Liver (tissue), 9 donors: Measurements from ENCODE around the gene EEFSEC. TPM values are rescaled to one million over a fixed set of nuclear protein-coding genes. Genes with fewer than 3 reads are reported as not detected.

Source experiments
- DNase-seq: peaks from one replicate; pipeline ENCODE4 v3.0.0-alpha.2; 2017; ENCODE audit warnings: low spot score
- H3K27ac ChIP-seq, 2 donors: one replicate each; pipeline ENCODE4 v1.7.0; 2013; ENCODE audit warnings: inconsistent platforms in 2 of 2, low read length in 2 of 2, control low read depth in 1 of 2, low read depth in 1 of 2, mild to moderate bottlenecking in 1 of 2
- H3K27me3 ChIP-seq, 4 donors: one replicate each; pipeline versions ENCODE4 v1.6.1 to v1.7.0; 2013; ENCODE audit warnings: low read length in 3 of 4, inconsistent platforms in 1 of 4, mild to moderate bottlenecking in 1 of 4, moderate library complexity in 1 of 4; ENCODE audit not compliant: control insufficient read depth in 4 of 4, insufficient read depth in 4 of 4
- H3K36me3 ChIP-seq, 4 donors: one replicate each; pipeline versions ENCODE4 v1.6.1 to v1.7.0; 2013; ENCODE audit warnings: low read length in 3 of 4, mild to moderate bottlenecking in 3 of 4, low read depth in 1 of 4, moderate library complexity in 1 of 4; ENCODE audit not compliant: control insufficient read depth in 4 of 4, insufficient read depth in 3 of 4
- H3K4me1 ChIP-seq, 4 donors: one replicate each; pipeline versions ENCODE4 v1.6.1 to v1.7.0; 2013; ENCODE audit warnings: low read length in 3 of 4, mild to moderate bottlenecking in 3 of 4, moderate library complexity in 1 of 4; ENCODE audit not compliant: control insufficient read depth in 4 of 4, insufficient read depth in 4 of 4
- H3K4me3 ChIP-seq, 3 donors: one replicate each; pipeline versions ENCODE4 v1.6.1 to v1.7.0; 2013; ENCODE audit warnings: low read length in 3 of 3, control low read depth in 1 of 3, low read depth in 1 of 3, mild to moderate bottlenecking in 1 of 3
- H3K9ac ChIP-seq, 2 donors: one replicate each; pipeline ENCODE4 v1.7.0; 2013; ENCODE audit warnings: low read length in 2 of 2, mild to moderate bottlenecking in 2 of 2, moderate library complexity in 2 of 2, control low read depth in 1 of 2, low read depth in 1 of 2
- H3K9me3 ChIP-seq, 4 donors: one replicate each; pipeline versions ENCODE4 v1.6.1 to v1.7.0; 2013; ENCODE audit warnings: low read length in 3 of 4; ENCODE audit not compliant: control insufficient read depth in 4 of 4
- EGR1 ChIP-seq, 2 donors: IDR thresholded peaks; 2 replicates each; pipeline ENCODE4 v1.6.1; 2016 to 2018; ENCODE audit warnings: antibody characterized with exemption in 2 of 2, low read depth in 2 of 2
- FOXA1 ChIP-seq: IDR thresholded peaks from 2 replicates; pipeline ENCODE4 v1.6.1; 2016; ENCODE audit warnings: antibody characterized with exemption
- FOXA2 ChIP-seq: IDR thresholded peaks from 2 replicates; pipeline ENCODE4 v1.6.1; 2016; ENCODE audit warnings: antibody characterized with exemption
- GABPA ChIP-seq, 2 donors: IDR thresholded peaks in 1 of 2; conservative IDR thresholded peaks in 1 of 2; 2 replicates each; pipeline ENCODE4 v1.6.1; 2016; ENCODE audit warnings: antibody characterized with exemption in 2 of 2, mild to moderate bottlenecking in 1 of 2, moderate library complexity in 1 of 2
- HNF4A ChIP-seq, 2 donors: conservative IDR thresholded peaks; 2 replicates each; pipeline ENCODE4 v1.6.1; 2016; ENCODE audit warnings: antibody characterized with exemption in 2 of 2, mild to moderate bottlenecking in 2 of 2
- HNF4G ChIP-seq: IDR thresholded peaks from 2 replicates; pipeline ENCODE4 v1.6.1; 2016; ENCODE audit warnings: antibody characterized with exemption
- JUND ChIP-seq, 2 donors: IDR thresholded peaks; 2 replicates each; pipeline ENCODE4 v1.6.1; 2016; ENCODE audit warnings: antibody characterized with exemption in 2 of 2
- NR2F2 ChIP-seq: IDR thresholded peaks from 2 replicates; pipeline ENCODE4 v1.6.1; 2016; ENCODE audit warnings: antibody characterized with exemption
- RAD21 ChIP-seq, 2 donors: IDR thresholded peaks; 2 replicates each; pipeline ENCODE4 v1.6.1; 2016; ENCODE audit warnings: antibody characterized with exemption in 2 of 2, mild to moderate bottlenecking in 2 of 2
- SP1 ChIP-seq: IDR thresholded peaks from 2 replicates; pipeline ENCODE4 v1.6.1; 2018; ENCODE audit warnings: antibody characterized with exemption, mild to moderate bottlenecking
- TAF1 ChIP-seq: conservative IDR thresholded peaks from 2 replicates; pipeline ENCODE4 v1.6.1; 2016; ENCODE audit warnings: antibody characterized with exemption, mild to moderate bottlenecking
- WGBS: extraction: QIAGEN DNeasy Blood & Tissue Kit; methylation state at CpG from one replicate; pipeline ENCODE4 v1.1.7; 2013; 5-methylcytosine and 5-hydroxymethylcytosine counted together
- polyA plus RNA-seq, 2 donors: library from polyadenylated mRNA; stranded (reverse) in 1 of 2; unstranded in 1 of 2; fragments of 200-250 nt in 1 of 2; fragments of >200 nt in 1 of 2; fragmentation: Nextera tagmentation in 1 of 2; extraction: Ambion mirVana in 1 of 2; gene quantifications; one replicate each; pipeline versions ENCODE4 v1.2.1 to v1.2.3, GENCODE V29; 2013 to 2015
- total RNA-seq, 2 donors: library from RNA; depleted of rRNA; stranded (reverse); fragments of >200 nt; gene quantifications; one replicate each; pipeline ENCODE4 v1.2.3, GENCODE V29; 2014
- TF ChIP-seq, protein P1 (sequence below): IDR thresholded peaks from 2 replicates; pipeline ENCODE4 v1.6.1; 2016; ENCODE audit warnings: antibody characterized with exemption
- TF ChIP-seq, protein P2 (sequence below): IDR thresholded peaks from 2 replicates; pipeline ENCODE4 v1.6.1; 2016; ENCODE audit warnings: antibody characterized with exemption
- TF ChIP-seq, protein P3 (sequence below): IDR thresholded peaks from 2 replicates; pipeline ENCODE4 v1.6.1; 2016; ENCODE audit warnings: antibody characterized with exemption, mild to moderate bottlenecking
- TF ChIP-seq, protein P4 (sequence below): IDR thresholded peaks from 2 replicates; pipeline ENCODE4 v1.6.1; 2016; ENCODE audit warnings: antibody characterized with exemption
- TF ChIP-seq, protein P5 (sequence below): fragments of 150-350 bp; IDR thresholded peaks from 2 replicates; pipeline ENCODE4 v1.5.1; 2017; ENCODE audit warnings: improper control_type of control experiment, low read depth, low read length; ENCODE audit not compliant: missing input control
- donor health status: healthy.
- donor health status: healthy.
- donor health status: healthy.
- donor health status: healthy.
- donor health status: healthy.

The EEFSEC gene
- total and polyA plus RNA-seq, 4 donors = 8.4 to 13.1 (median 10.7) TPM

DNA sequence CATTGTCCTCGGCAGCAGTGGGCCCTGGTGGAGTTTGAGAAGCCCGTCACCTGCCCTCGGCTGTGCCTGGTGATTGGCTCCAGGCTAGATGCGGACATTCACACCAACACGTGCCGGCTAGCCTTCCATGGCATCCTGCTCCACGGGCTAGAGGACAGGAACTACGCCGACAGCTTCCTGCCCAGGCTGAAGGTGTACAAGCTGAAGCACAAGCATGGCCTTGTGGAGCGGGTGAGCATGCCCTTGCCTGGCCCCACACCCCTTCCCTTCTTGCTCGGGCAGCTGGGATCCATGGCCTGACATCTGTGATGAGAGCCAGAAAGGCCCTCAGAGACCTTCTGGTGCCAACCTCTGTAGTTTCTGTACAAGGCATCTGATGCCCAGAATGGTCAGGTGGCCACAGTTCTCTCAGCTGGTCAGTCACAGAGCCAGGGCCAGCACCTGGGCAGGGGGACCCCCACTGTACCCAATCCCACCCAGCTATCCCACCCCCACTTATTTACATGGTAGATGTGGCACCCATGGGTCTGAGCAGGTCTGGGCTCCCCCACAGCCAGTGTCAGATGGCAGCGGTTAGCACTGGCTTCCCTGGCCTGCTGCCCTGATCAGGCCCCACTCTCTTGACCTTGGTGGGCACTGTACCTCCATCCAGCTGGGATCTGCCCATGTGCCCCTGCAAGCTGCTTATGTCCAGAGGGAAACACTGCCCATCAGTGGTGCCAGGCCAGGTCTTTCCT lies 188.5 kb downstream of the EEFSEC start:
- H3K9me3 ChIP-seq = no peaks in the 10 kb centered on the region
- no peak overlapping the region for H3K27ac ChIP-seq
- 95% methylated on average over 12 of the region's 12 CpGs for WGBS
- H3K9ac ChIP-seq = no peak overlapping the region
- no peak for DNase-seq
- H3K27me3 ChIP-seq = no peaks in the 10 kb centered on the region
- no peak for TF ChIP-seq TAF1
- TF ChIP-seq HNF4G = no peak
- TF ChIP-seq, protein P1, sequence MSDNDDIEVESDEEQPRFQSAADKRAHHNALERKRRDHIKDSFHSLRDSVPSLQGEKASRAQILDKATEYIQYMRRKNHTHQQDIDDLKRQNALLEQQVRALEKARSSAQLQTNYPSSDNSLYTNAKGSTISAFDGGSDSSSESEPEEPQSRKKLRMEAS = no peak
- TF ChIP-seq HNF4A (conservative IDR thresholded peaks at IDR 0.05) = no peak
- TF ChIP-seq, protein P2, sequence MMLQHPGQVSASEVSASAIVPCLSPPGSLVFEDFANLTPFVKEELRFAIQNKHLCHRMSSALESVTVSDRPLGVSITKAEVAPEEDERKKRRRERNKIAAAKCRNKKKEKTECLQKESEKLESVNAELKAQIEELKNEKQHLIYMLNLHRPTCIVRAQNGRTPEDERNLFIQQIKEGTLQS = no peak
- TF ChIP-seq RAD21 (IDR thresholded peaks at IDR 0.05) = no peak
- TF ChIP-seq FOXA2 = no peak
- TF ChIP-seq, protein P3, sequence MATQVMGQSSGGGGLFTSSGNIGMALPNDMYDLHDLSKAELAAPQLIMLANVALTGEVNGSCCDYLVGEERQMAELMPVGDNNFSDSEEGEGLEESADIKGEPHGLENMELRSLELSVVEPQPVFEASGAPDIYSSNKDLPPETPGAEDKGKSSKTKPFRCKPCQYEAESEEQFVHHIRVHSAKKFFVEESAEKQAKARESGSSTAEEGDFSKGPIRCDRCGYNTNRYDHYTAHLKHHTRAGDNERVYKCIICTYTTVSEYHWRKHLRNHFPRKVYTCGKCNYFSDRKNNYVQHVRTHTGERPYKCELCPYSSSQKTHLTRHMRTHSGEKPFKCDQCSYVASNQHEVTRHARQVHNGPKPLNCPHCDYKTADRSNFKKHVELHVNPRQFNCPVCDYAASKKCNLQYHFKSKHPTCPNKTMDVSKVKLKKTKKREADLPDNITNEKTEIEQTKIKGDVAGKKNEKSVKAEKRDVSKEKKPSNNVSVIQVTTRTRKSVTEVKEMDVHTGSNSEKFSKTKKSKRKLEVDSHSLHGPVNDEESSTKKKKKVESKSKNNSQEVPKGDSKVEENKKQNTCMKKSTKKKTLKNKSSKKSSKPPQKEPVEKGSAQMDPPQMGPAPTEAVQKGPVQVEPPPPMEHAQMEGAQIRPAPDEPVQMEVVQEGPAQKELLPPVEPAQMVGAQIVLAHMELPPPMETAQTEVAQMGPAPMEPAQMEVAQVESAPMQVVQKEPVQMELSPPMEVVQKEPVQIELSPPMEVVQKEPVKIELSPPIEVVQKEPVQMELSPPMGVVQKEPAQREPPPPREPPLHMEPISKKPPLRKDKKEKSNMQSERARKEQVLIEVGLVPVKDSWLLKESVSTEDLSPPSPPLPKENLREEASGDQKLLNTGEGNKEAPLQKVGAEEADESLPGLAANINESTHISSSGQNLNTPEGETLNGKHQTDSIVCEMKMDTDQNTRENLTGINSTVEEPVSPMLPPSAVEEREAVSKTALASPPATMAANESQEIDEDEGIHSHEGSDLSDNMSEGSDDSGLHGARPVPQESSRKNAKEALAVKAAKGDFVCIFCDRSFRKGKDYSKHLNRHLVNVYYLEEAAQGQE = no peak
- H3K4me1 ChIP-seq = no peaks in the 10 kb centered on the region
- H3K36me3 ChIP-seq = peaks cover 0 to 14% (median 6%) of the 10 kb centered on the region in 4 donors
- no peak overlapping the region for H3K4me3 ChIP-seq

DNA sequence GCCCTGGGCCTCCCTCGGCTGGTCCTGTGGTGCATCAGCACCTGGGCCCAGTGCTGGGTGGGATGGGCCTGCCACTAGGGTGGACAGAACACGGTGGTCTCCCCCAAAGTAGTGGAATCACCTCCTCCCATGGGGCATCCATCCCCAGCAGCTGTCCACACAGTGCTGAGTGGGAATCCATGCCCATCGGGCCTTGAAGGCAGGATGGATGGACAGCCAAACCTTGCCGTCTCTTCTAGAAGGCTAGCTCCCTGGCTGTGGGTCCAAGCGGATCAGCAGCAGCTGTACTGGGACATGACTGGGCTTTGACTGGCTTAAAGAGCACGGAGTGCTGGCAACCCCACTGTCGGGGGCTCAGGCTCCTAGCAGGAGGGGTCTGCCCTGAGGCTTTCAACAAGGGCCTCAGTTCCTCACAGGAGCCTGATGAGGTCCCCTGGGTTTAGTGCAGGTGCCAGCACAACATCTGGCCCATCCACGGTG lies 189.5 kb downstream of the EEFSEC start:
- H3K4me3 ChIP-seq = no peak overlapping the region
- no peaks in the 10 kb centered on the region for H3K4me1 ChIP-seq
- TF ChIP-seq, protein P4, sequence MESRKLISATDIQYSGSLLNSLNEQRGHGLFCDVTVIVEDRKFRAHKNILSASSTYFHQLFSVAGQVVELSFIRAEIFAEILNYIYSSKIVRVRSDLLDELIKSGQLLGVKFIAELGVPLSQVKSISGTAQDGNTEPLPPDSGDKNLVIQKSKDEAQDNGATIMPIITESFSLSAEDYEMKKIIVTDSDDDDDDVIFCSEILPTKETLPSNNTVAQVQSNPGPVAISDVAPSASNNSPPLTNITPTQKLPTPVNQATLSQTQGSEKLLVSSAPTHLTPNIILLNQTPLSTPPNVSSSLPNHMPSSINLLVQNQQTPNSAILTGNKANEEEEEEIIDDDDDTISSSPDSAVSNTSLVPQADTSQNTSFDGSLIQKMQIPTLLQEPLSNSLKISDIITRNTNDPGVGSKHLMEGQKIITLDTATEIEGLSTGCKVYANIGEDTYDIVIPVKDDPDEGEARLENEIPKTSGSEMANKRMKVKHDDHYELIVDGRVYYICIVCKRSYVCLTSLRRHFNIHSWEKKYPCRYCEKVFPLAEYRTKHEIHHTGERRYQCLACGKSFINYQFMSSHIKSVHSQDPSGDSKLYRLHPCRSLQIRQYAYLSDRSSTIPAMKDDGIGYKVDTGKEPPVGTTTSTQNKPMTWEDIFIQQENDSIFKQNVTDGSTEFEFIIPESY = no peak
- TF ChIP-seq, protein P3 = no peak
- TF ChIP-seq TAF1 (no peak), SP1 (no peak), JUND (IDR thresholded peaks at IDR 0.05) (no peak), NR2F2 (no peak), HNF4G (no peak), HNF4A (conservative IDR thresholded peaks at IDR 0.05) (no peak), GABPA (IDR thresholded peaks at IDR 0.05 in 1 of 2, conservative IDR thresholded peaks at IDR 0.05 in 1 of 2) (no peak), EGR1 (IDR thresholded peaks at IDR 0.05; ENCODE audit: low read depth in 2 of 2) (no peak), FOXA2 (no peak), FOXA1 (no peak), RAD21 (IDR thresholded peaks at IDR 0.05) (no peak)
- TF ChIP-seq, protein P1 = no peak
- TF ChIP-seq, protein P5, sequence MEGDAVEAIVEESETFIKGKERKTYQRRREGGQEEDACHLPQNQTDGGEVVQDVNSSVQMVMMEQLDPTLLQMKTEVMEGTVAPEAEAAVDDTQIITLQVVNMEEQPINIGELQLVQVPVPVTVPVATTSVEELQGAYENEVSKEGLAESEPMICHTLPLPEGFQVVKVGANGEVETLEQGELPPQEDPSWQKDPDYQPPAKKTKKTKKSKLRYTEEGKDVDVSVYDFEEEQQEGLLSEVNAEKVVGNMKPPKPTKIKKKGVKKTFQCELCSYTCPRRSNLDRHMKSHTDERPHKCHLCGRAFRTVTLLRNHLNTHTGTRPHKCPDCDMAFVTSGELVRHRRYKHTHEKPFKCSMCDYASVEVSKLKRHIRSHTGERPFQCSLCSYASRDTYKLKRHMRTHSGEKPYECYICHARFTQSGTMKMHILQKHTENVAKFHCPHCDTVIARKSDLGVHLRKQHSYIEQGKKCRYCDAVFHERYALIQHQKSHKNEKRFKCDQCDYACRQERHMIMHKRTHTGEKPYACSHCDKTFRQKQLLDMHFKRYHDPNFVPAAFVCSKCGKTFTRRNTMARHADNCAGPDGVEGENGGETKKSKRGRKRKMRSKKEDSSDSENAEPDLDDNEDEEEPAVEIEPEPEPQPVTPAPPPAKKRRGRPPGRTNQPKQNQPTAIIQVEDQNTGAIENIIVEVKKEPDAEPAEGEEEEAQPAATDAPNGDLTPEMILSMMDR = no peak
- TF ChIP-seq, protein P2 = no peak
- H3K27me3 ChIP-seq = no peaks in the 10 kb centered on the region
- H3K27ac ChIP-seq = no peak overlapping the region
- H3K9me3 ChIP-seq = no peaks in the 10 kb centered on the region
- peaks cover 0 to 12% (median 6%) of the 10 kb centered on the region in 4 donors for H3K36me3 ChIP-seq
- 98% methylated on average over 8 of the region's 8 CpGs for WGBS
- DNase-seq = no peak
- H3K9ac ChIP-seq = no peak overlapping the region
